RPMI7951 (cell line): Measurements from ENCODE around the gene FBXL3. TPM values are rescaled to one million over a fixed set of nuclear protein-coding genes. Genes with fewer than 3 reads are reported as not detected.

Experiments used
- total RNA-seq: library from RNA; depleted of rRNA; stranded (reverse); fragments of >200 nt; shearing (Covaris generic); gene quantifications from 2 replicates; pipeline ENCODE4 v1.2.3, GENCODE V29; 2014; rRNA removed

The FBXL3 gene
- total RNA-seq, 1 experiment from 2014 or later = 53.0 TPM

Other genes starting within 250 kb of the FBXL3 start
- gene KCTD12, start 140.8 kb downstream of the FBXL3 start, total RNA-seq = 16.2 and 18.5 TPM in 2 replicates
- gene ACOD1, start 78.6 kb downstream of the FBXL3 start, total RNA-seq = not detected in 2 replicates
- gene CLN5, start 35.1 kb downstream of the FBXL3 start, total RNA-seq = 21.0 and 21.7 TPM in 2 replicates